ENCODE results near the gene PALS2.

The PALS2 gene

GRCh38 chr7:24572997-24573553 lies at the start of gene PALS2:
PALS2 (plus strand) TSS chr7:24573452; CDS start chr7:24623668, 50,216 bp downstream.
- peak; percentile 73 for DNase-seq (ENCODE audit: low read depth)

- no peak for DNase-seq (ENCODE audit: low read depth)
Measured at GRCh38 chr7:24531255-24531654, 42.0 kb upstream of the PALS2 start.

- no peak for DNase-seq (ENCODE audit: low read depth)
Measured at GRCh38 chr7:24536682-24537081, 36.6 kb upstream of the PALS2 start.

- no peak for DNase-seq (ENCODE audit: low read depth)
Measured at GRCh38 chr7:24540956-24541355, 32.3 kb upstream of the PALS2 start.

GRCh38 chr7:24545215-24545614 lies 28.0 kb upstream of the PALS2 start:
- DNase-seq (ENCODE audit: low read depth) = no peak

GRCh38 chr7:24548390-24548789 lies 24.9 kb upstream of the PALS2 start:
- DNase-seq (ENCODE audit: low read depth) = no peak

- DNase-seq (ENCODE audit: low read depth) = no peak
Measured at GRCh38 chr7:24549991-24550390, 23.3 kb upstream of the PALS2 start.

- no peak for DNase-seq (ENCODE audit: low read depth)
Measured at GRCh38 chr7:24555184-24555583, 18.1 kb upstream of the PALS2 start.

GRCh38 chr7:24555719-24556118 lies 17.5 kb upstream of the PALS2 start:
- DNase-seq (ENCODE audit: low read depth) = no peak

GRCh38 chr7:24560772-24561171 lies 12.5 kb upstream of the PALS2 start:
- no peak for DNase-seq (ENCODE audit: low read depth)

GRCh38 chr7:24566274-24566673 lies 7.0 kb upstream of the PALS2 start:
- no peak for DNase-seq (ENCODE audit: low read depth)

- DNase-seq (ENCODE audit: low read depth) = no peak
Measured at GRCh38 chr7:24570983-24571382, 2.3 kb upstream of the PALS2 start.

- DNase-seq (ENCODE audit: low read depth) = no peak
Measured at GRCh38 chr7:24572016-24572392, 1.2 kb upstream of the PALS2 start.

GRCh38 chr7:24572393-24572996 lies 757 bp upstream of the PALS2 start:
- DNase-seq (ENCODE audit: low read depth) = peak; percentile 12

- DNase-seq (ENCODE audit: low read depth) = peak; percentile 3
Measured at GRCh38 chr7:24573554-24574338, 494 bp downstream of the PALS2 start.

GRCh38 chr7:24574386-24574785 lies 1.1 kb downstream of the PALS2 start:
- no peak for DNase-seq (ENCODE audit: low read depth)

GRCh38 chr7:24574950-24575349 lies 1.7 kb downstream of the PALS2 start:
- no peak for DNase-seq (ENCODE audit: low read depth)

GRCh38 chr7:24576171-24577025 lies 3.1 kb downstream of the PALS2 start:
- no peak for DNase-seq (ENCODE audit: low read depth)

- DNase-seq (ENCODE audit: low read depth) = no peak
Measured at GRCh38 chr7:24578052-24578451, 4.8 kb downstream of the PALS2 start.

- DNase-seq (ENCODE audit: low read depth) = no peak
Measured at GRCh38 chr7:24580283-24580946, 7.2 kb downstream of the PALS2 start.

GRCh38 chr7:24582166-24582565 lies 8.9 kb downstream of the PALS2 start:
- DNase-seq (ENCODE audit: low read depth) = no peak

- peak; percentile 12 for DNase-seq (ENCODE audit: low read depth)
Measured at GRCh38 chr7:24587853-24588252, 14.6 kb downstream of the PALS2 start.

Data from T-helper 22 cell (primary cell).